ENCODE data around the gene RASSF1.
"Not testable (repeated sequence)": the region's sequence is repeated elsewhere in the genome, so short reads cannot be mapped to it uniquely, and the experiment has no call there.

The RASSF1 gene

GRCh38 chr3:50323092-50323600 is 17.5 kb downstream of the RASSF1 start:
- DNase-seq, result peak; percentile 44 to 59

- DNase-seq, result no peak
These were observed 18.1 kb downstream of the RASSF1 start, which contains the start of gene HYAL2 for GRCh38 chr3:50322386-50323091. Gene HYAL2 (minus strand): TSS chr3:50322745. CDS start chr3:50320489, 2,256 bp downstream.

DNA sequence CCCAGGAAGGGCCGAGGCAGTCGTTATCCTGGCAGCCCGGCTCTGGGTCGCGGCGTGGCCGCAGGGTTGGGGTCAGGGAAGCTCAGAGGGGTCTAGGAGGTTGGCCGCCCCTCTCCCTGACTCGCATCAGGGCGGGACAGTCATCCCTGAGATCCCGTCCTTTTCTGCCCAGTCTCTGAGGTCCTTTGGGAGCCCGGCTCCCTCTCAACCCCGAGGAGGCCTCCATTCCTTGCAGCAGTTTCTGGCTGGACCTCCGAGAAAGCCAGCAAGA is 18.6 kb downstream of the RASSF1 start:
- DNase-seq, result no peak

- DNase-seq, result peak; percentile 81 to 91
These were observed 19.1 kb downstream of the RASSF1 start for GRCh38 chr3:50321336-50322114.

DNA sequence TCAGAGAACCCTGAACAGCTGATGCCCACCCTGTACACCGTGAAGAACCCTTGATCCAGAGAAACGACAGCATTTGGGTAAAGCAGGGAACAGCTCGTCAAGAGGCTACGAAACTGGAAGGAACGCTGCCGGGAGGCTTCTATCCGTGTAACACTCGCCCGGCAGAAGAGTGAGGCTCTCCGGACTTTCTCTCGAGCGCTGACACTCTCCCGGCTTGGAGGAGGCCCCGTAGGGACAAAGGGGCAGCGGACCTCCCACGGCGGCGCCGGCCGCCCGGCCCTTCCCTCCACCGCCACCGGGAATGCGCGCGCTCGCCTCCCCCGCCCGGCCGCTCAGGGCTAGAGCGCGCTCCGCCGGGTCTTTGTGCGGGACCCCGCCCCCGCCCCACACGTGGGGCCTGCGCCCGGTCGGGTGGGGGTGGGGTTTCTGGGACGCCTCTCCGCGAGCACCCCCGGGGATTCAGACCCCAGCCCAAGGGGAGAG is 19.7 kb downstream of the RASSF1 start:
- peak; percentile 60 to 78 for DNase-seq

GRCh38 chr3:50319894-50320625 is 20.6 kb downstream of the RASSF1 start:
- no peak for DNase-seq

- DNase-seq, result no peak
These were observed 21.3 kb downstream of the RASSF1 start for GRCh38 chr3:50319181-50319893.

GRCh38 chr3:50318615-50319014 is 22.0 kb downstream of the RASSF1 start:
- peak; percentile 31 to 36 for DNase-seq

DNA sequence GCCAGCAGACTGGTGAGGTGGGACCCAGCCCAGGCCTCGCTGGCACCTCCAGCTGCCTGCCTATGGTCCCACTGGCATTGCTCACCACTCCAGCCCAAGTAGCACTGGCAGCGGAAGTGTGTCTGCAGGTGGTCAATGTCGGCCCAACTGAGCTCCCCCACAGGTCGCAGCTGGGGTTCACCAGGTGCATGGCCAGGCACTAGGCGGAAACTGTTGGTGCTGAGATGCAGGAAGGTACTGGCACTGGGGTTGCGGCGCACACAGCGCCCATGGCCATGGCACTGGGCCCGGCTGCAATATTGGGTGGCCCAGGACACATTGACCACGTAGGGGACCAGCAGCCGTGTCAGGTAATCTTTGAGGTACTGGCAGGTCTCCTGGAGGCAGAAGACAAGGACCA is 22.5 kb downstream of the RASSF1 start:
- DNase-seq, result no peak

DNA sequence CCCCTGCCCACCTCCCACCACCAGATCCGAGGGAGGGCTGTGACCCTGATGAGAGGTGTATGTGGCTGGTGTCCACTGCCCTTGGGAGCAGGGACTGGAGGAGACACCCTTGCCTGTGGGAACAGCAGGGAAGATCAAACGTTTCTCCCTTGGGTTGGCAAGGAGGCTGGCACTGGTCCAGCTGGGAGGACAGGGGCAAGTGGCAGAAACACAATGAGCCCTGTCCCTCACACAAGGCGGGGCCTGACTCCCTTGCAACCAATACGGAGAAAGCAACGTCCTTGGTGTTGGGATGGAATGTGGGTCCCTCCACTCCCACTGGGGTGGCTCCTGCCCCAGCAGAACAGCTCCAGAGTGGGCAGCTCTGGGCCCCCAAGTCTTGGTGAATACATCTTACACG is 23.3 kb downstream of the RASSF1 start:
- no peak for DNase-seq

DNA sequence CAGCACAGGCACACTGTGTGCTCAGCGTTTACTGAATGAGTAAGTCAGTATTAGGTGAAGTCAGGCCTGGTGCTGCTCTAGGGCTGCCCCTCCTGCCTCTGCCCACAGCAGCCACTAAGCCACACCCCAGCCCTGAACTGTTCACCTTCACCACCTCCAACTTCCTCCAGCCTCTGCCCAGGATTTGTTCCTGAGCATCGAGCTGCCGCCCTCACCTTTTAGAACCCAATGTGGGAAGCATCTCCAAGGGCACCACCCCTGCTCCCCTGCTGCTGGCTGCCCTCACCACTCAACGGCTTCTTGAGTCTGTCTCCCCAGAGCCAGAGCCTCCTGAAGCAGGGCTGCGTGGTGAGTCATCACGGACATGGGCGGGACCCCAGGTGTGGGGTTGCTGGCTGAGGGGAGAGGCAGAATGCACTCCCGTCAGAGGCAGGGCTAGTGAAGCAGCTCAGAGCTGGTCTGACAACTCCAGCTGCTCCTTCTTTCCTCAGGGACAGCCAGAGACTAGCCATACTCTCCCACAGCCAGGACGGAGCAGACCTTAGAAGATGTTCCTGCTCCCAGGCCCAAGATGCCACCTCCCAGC is 23.9 kb downstream of the RASSF1 start:
- no peak for DNase-seq

DNA sequence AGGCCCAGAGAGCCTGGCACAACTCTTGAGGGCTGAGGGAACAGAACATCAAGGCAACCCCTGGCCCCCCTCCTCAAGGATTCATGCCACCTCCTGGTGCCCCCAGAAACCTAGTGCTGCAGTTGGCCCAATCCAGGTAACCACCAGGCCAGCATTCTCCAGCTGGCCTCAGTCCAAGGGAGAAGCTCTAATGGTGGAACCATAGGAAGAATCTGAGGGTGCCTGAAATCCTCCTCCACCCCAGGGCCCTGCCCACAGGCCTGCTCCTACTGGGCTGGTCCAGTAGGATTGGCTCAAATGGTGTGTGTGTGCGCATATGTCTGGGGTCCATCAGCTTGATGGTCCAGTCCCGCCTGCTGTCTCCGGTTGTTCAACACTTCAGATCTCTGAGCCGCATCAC is 25.8 kb downstream of the RASSF1 start:
- DNase-seq, result no peak

DNA sequence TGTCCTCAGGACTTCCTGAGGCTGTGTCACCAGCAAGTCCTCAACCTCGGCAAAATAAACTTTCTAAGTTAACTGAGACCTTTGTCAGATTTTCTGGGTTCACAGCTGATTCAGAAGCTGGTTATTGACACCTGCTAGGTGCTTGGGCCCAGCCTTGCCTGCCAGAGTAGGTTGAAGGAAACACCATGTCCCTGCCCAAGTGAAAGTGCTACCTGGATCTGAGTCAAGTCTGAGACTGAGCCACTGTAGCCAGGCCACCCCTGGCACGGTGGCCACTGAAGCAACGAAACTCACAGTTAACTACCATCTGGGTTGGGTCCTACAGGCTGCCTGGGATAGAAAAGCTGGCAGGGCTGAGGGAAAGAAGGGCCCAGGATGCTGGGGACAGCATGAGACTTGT is 26.3 kb downstream of the RASSF1 start:
- DNase-seq, result no peak

- DNase-seq, result not testable (repeated sequence)
These were observed 28.6 kb downstream of the RASSF1 start for GRCh38 chr3:50312041-50312440.

DNA sequence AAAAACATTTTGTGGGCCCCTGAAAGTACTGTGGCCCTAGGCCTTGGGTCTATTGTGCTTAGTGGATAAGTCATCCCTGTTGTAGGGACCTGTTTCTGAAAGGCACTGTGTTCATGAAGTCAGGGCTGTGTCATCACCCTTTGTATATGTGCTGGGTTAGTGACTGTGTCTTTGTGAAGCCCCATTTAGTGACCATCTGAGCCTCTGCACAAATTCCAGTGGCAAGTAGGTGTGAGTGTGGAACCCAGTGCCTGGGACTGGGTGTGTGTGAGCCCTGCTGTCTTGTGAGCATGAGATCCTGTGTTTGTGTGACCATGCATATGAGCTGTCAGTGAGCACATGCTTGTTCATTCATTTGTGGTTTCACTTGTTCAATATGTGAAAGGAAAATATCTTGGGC is 36.0 kb downstream of the RASSF1 start:
- no peak for DNase-seq

DNA sequence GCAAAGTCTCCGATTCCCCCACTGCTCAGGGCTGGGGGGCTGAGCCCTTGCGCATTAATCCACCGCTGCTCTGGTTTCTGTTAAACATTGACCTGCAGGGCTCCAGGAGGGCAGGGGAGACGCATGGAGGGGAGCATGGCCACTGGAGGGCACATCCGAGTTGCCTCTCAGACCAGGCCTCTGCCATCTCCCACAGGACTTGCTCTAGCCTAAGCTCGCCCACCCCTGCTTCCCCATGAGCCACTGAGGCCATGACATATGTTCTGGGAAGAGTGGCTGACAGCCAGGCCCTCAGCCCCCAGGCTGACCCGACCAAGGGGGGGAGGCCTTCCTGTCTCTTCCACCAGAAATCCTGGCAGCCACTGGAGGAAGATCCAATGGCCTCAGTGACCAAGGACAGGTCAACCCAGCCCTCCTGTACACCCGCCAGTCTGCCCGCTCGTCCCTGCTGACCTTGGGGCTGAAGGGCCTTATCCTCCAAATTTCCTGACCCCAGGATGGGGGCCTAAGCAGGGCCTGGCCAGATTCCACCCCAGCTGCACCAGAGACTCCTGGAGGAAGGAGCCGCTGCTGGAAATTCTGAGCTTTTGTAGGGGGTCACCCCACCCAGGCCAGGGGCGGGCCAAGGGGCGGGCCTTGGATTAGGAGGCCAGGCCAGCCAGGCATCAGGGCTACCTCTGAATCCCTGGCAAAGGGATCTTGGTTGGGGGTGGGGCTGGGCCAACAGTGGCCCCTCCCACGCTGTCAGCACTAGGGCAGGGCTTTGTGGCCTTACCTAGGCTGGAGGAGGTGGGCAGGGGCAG is 37.4 kb downstream of the RASSF1 start, which contains the start of gene HYAL1:
HYAL1 (minus strand) TSS at position 562 of the 803 bp plus-strand sequence. CDS start 618 bp downstream, outside the sequence.
- no peak for DNase-seq

DNA sequence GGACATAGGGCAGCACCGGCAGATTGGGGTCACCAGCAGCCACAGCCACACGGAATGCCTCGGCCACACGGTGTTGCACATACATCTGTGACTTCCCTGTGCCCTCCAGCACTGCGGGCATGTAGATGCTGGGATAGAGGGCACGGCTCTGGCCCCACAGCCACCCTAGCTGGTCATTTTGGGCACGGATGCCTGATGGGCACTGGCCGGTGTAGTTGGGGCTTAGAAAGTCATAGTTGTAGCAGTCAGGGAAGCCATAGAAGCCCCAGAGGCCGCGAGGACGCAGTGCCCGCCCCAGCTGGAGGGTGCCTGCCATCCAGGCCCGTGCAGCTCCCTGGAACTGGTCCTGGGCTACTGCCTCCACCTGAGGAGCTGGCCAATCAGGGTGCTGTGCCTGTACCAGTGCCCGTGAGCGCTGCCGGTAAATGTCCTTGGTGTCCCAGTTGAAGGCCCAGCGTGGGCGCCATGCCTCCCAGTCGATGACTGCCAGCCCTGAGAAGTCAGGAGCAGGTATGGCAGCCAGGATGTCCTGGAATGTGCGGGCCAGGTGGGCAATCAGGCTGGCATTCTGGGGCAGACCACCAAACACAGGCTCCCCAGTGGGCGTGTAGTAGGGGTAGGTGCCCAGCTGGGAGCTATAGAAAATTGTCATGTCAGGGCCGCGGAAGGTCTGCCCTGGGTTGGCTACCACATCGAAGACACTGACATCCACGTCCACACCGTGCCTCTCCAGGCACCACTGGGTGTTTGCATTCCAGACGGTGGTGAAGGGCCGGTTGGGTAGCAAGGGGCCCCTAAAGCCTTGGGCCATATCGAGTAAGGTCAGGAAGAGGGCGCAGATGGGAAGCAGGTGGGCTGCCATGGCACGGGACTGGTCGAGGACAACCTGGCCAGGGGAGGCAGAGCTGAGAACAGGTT is 38.3 kb downstream of the RASSF1 start:
- DNase-seq, result no peak

- no peak for DNase-seq
These were observed 39.9 kb downstream of the RASSF1 start for GRCh38 chr3:50300681-50301254.

- DNase-seq, result peak; percentile 91 to 93
These were observed 40.5 kb downstream of the RASSF1 start for GRCh38 chr3:50299929-50300680.
